OCI-M1 (cell line): ENCODE measurements around the gene LCLAT1.

Source experiments
- DNase-seq: peaks from one replicate; lab custom pipeline; 2025; lab: John Stamatoyannopoulos, UW

Gene LCLAT1

GRCh38 chr2:30447149-30448045, at the start of gene LCLAT1:
LCLAT1 (plus strand) TSS chr2:30447246; CDS start chr2:30525591, 78,345 bp downstream.
- peak; percentile 85 for DNase-seq

- no peak for DNase-seq
These were observed 48.8 kb upstream of the LCLAT1 start for GRCh38 chr2:30398084-30398873.

GRCh38 chr2:30400151-30400954, 46.7 kb upstream of the LCLAT1 start:
- DNase-seq = peak; percentile 23

- no peak for DNase-seq
These were observed 44.4 kb upstream of the LCLAT1 start for GRCh38 chr2:30402441-30403182.

GRCh38 chr2:30403592-30404312, 43.3 kb upstream of the LCLAT1 start:
- DNase-seq = no peak

- peak; percentile 37 for DNase-seq
These were observed 42.5 kb upstream of the LCLAT1 start for GRCh38 chr2:30404319-30405259.

GRCh38 chr2:30405260-30405605, 41.8 kb upstream of the LCLAT1 start:
- DNase-seq = no peak

GRCh38 chr2:30406853-30407252, 40.2 kb upstream of the LCLAT1 start:
- no peak for DNase-seq

- DNase-seq = no peak
These were observed 38.1 kb upstream of the LCLAT1 start for GRCh38 chr2:30408961-30409387.

GRCh38 chr2:30410217-30410616, 36.8 kb upstream of the LCLAT1 start:
- peak; percentile 42 for DNase-seq

GRCh38 chr2:30412047-30412683, 34.9 kb upstream of the LCLAT1 start:
- no peak for DNase-seq

- DNase-seq = no peak
These were observed 34.1 kb upstream of the LCLAT1 start for GRCh38 chr2:30412684-30413570.

GRCh38 chr2:30414961-30415360, 32.1 kb upstream of the LCLAT1 start:
- DNase-seq = no peak

GRCh38 chr2:30417253-30417652, 29.8 kb upstream of the LCLAT1 start:
- DNase-seq = peak; percentile 23

GRCh38 chr2:30421026-30421603, 25.9 kb upstream of the LCLAT1 start:
- DNase-seq = peak; percentile 66

GRCh38 chr2:30421604-30422443, 25.2 kb upstream of the LCLAT1 start:
- DNase-seq = peak; percentile 93
